H9 (cell line): Measurements from ENCODE around the gene CPEB2. TPM values are rescaled to one million over a fixed set of nuclear protein-coding genes. Genes with fewer than 3 reads are reported as not detected.

Source experiments
- DNase-seq: peaks from one replicate; pipeline ENCODE4 v3.0.0-alpha.2; 2017
- H2AFZ ChIP-seq: one replicate; pipeline ENCODE4 v1.6.1; 2013; ENCODE audit warnings: mild to moderate bottlenecking, low read length, control low read depth, moderate library complexity
- H2AK5ac ChIP-seq: 2 replicates; pipeline ENCODE4 v1.6.1; 2013; ENCODE audit warnings: low read length, control low read depth, mixed read lengths; ENCODE audit not compliant: insufficient read length
- H2BK120ac ChIP-seq: one replicate; pipeline ENCODE4 v1.6.1; 2013; ENCODE audit warnings: low read depth, mild to moderate bottlenecking, low read length, control low read depth, inconsistent platforms; ENCODE audit not compliant: poor library complexity, severe bottlenecking
- H2BK12ac ChIP-seq: 2 replicates; pipeline ENCODE4 v1.6.1; 2013; ENCODE audit warnings: low read length, control low read depth, mixed read lengths, low read depth; ENCODE audit not compliant: insufficient read length
- H2BK15ac ChIP-seq: 2 replicates; pipeline ENCODE4 v1.6.1; 2013; ENCODE audit warnings: low read depth, low read length, control low read depth
- H2BK20ac ChIP-seq: one replicate; pipeline ENCODE4 v1.6.1; 2013; ENCODE audit warnings: low read depth, mild to moderate bottlenecking, low read length, control low read depth, inconsistent platforms; ENCODE audit not compliant: poor library complexity, severe bottlenecking
- H2BK5ac ChIP-seq: 2 replicates; pipeline ENCODE4 v1.6.1; 2013; ENCODE audit warnings: low read length, control low read depth, mixed read lengths; ENCODE audit not compliant: insufficient read length
- H3K14ac ChIP-seq: 2 replicates; pipeline ENCODE4 v1.6.1; 2013; ENCODE audit warnings: low read length, control low read depth; ENCODE audit not compliant: insufficient read depth
- H3K18ac ChIP-seq: 2 replicates; pipeline ENCODE4 v1.6.1; 2013; ENCODE audit warnings: low read depth, mild to moderate bottlenecking, mixed read lengths, low read length, control low read depth; ENCODE audit not compliant: insufficient read length
- H3K23ac ChIP-seq: 2 replicates; pipeline ENCODE4 v1.6.1; 2013; ENCODE audit warnings: low read length, control low read depth, mixed read lengths, low read depth; ENCODE audit not compliant: insufficient read length
- H3K23me2 ChIP-seq: 2 replicates; pipeline ENCODE4 v1.6.1; 2013; ENCODE audit warnings: low read depth, mild to moderate bottlenecking, mixed read lengths, low read length, control low read depth; ENCODE audit not compliant: insufficient read length, poor library complexity, severe bottlenecking
- H3K27ac ChIP-seq: 2 replicates; pipeline ENCODE4 v1.5.1; 2013; ENCODE audit warnings: low read length, control low read depth, mixed read lengths, low read depth; ENCODE audit not compliant: insufficient read length
- H3K27me3 ChIP-seq: 2 replicates; pipeline ENCODE4 v1.6.1; 2013; ENCODE audit warnings: low read length, control low read depth, inconsistent platforms; ENCODE audit not compliant: insufficient read depth
- H3K4ac ChIP-seq: 2 replicates; pipeline ENCODE4 v1.6.1; 2013; ENCODE audit warnings: low read depth, mild to moderate bottlenecking, control low read depth, inconsistent platforms, low read length, moderate library complexity
- H3K4me1 ChIP-seq: 2 replicates; pipeline ENCODE4 v1.6.1; 2013; ENCODE audit warnings: low read length, control low read depth, inconsistent platforms; ENCODE audit not compliant: insufficient read depth
- H3K4me2 ChIP-seq: 2 replicates; pipeline ENCODE4 v1.6.1; 2013; ENCODE audit warnings: low read length, control low read depth, mixed read lengths; ENCODE audit not compliant: insufficient read length, insufficient read depth
- H3K56ac ChIP-seq: 2 replicates; pipeline ENCODE4 v1.6.1; 2013; ENCODE audit warnings: low read depth, mild to moderate bottlenecking, mixed read lengths, low read length, control low read depth; ENCODE audit not compliant: insufficient read length
- H3K79me1 ChIP-seq: 2 replicates; pipeline ENCODE4 v1.6.1; 2013; ENCODE audit warnings: low read depth, mild to moderate bottlenecking, moderate library complexity, low read length, control low read depth, inconsistent platforms; ENCODE audit not compliant: insufficient read depth, poor library complexity, severe bottlenecking
- H3K79me2 ChIP-seq: 2 replicates; pipeline ENCODE4 v1.6.1; 2013; ENCODE audit warnings: low read length, control low read depth, inconsistent platforms; ENCODE audit not compliant: insufficient read depth
- H3K9ac ChIP-seq: 2 replicates; pipeline ENCODE4 v1.6.1; 2013; ENCODE audit warnings: low read length, control low read depth, mixed read lengths; ENCODE audit not compliant: insufficient read length; ENCODE audit errors: extremely low read depth
- H3K9me3 ChIP-seq: one replicate; pipeline ENCODE4 v1.6.1; 2013; ENCODE audit warnings: low read depth, low read length, inconsistent platforms; ENCODE audit not compliant: control insufficient read depth
- H3T11ph ChIP-seq: one replicate; pipeline ENCODE4 v1.6.1; 2013; ENCODE audit warnings: mild to moderate bottlenecking, low read length, control low read depth, inconsistent platforms
- H4K20me1 ChIP-seq: one replicate; pipeline ENCODE4 v1.6.1; 2013; ENCODE audit not compliant: control insufficient read depth, insufficient read length, insufficient read depth
- H4K5ac ChIP-seq: 2 replicates; pipeline ENCODE4 v1.6.1; 2013; ENCODE audit warnings: low read depth, mild to moderate bottlenecking, mixed read lengths, low read length, control low read depth; ENCODE audit not compliant: insufficient read length
- H4K8ac ChIP-seq: replicated peaks from 2 replicates; pipeline ENCODE4 v1.6.1; 2013; ENCODE audit warnings: low read length, control low read depth, mixed read lengths, low read depth; ENCODE audit not compliant: insufficient read length
- H4K91ac ChIP-seq: 2 replicates; pipeline ENCODE4 v1.6.1; 2013; ENCODE audit warnings: low read depth, mild to moderate bottlenecking, moderate library complexity, mixed read lengths, low read length, control low read depth; ENCODE audit not compliant: insufficient read length
- H3K27ac Mint-ChIP-seq, 3 experiments: 2 replicates in 2 of 3; 3 replicates in 1 of 3; pipeline ENCODE4 v1.8.0; 2020 to 2021; ENCODE audit warnings: mixed read lengths in 3 of 3, mild to moderate bottlenecking in 1 of 3, moderate library complexity in 1 of 3
- H3K27me3 Mint-ChIP-seq: 2 replicates; pipeline ENCODE4 v1.8.0; 2021; ENCODE audit warnings: low read depth, mild to moderate bottlenecking, moderate library complexity, mixed read lengths
- H3K36me3 Mint-ChIP-seq, 3 experiments: 2 replicates in 2 of 3; 3 replicates in 1 of 3; pipeline ENCODE4 v1.8.0; 2020 to 2021; ENCODE audit warnings: low read depth in 3 of 3, mixed read lengths in 3 of 3; ENCODE audit not compliant: insufficient read depth in 1 of 3
- H3K4me1 Mint-ChIP-seq, 2 experiments: 2 replicates each; pipeline ENCODE4 v1.8.0; 2020; ENCODE audit warnings: mixed read lengths in 2 of 2
- H3K4me3 Mint-ChIP-seq, 2 experiments: 2 replicates in 1 of 2; 3 replicates in 1 of 2; pipeline ENCODE4 v1.8.0; 2020 to 2021; ENCODE audit warnings: mild to moderate bottlenecking in 2 of 2, mixed read lengths in 2 of 2, moderate library complexity in 1 of 2
- H3K9me3 Mint-ChIP-seq, 2 experiments: 2 replicates in 1 of 2; 3 replicates in 1 of 2; pipeline ENCODE4 v1.8.0; 2020; ENCODE audit warnings: mild to moderate bottlenecking in 2 of 2, mixed read lengths in 2 of 2, moderate library complexity in 1 of 2
- CTCF ChIP-seq: fragments of 200-600 bp; sonication (generic); conservative IDR thresholded peaks from 3 replicates; pipeline ENCODE4 v1.8.0; 2021; ENCODE audit warnings: antibody characterized with exemption, mild to moderate bottlenecking
- total RNA-seq: library from RNA; stranded (reverse); gene quantifications from 2 replicates; pipeline ENCODE4 v1.2.1, GENCODE V29; 2021

Gene CPEB2
- total RNA-seq, 1 experiment from 2014 or later, result 1.8 TPM

- DNase-seq, result no peak
These were observed 16.1 kb downstream of the CPEB2 start for GRCh38 chr4:15018361-15018760.

More at GRCh38 chr4:15018361-15018760, 16.1 kb downstream of the CPEB2 start:
- no peak overlapping the region for H3K9ac ChIP-seq
- H3K4me1 ChIP-seq, result no peaks in the 10 kb centered on the region
- Mint-ChIP-seq H3K36me3 (no peaks in the 10 kb centered on the region), H3K9me3 (no peaks in the 10 kb centered on the region), H3K4me1 (no peaks in the 10 kb centered on the region), H3K4me3 (no peak overlapping the region), H3K27ac (no peak overlapping the region), H3K27me3 (no peaks in the 10 kb centered on the region)
- H2AFZ ChIP-seq, result no peak overlapping the region
- no peaks in the 10 kb centered on the region for H3K9me3 ChIP-seq
- H2BK15ac ChIP-seq, result no peak overlapping the region
- H3K27ac ChIP-seq, result no peak overlapping the region
- H2BK12ac ChIP-seq, result no peak overlapping the region
- no peak overlapping the region for H2BK20ac ChIP-seq
- H2AK5ac ChIP-seq, result no peak overlapping the region
- no peak overlapping the region for H3K23ac ChIP-seq
- no peaks in the 10 kb centered on the region for H3K27me3 ChIP-seq
- no peak overlapping the region for H3K4ac ChIP-seq
- H4K5ac ChIP-seq, result no peak overlapping the region
- no peaks in the 10 kb centered on the region for H3K23me2 ChIP-seq
- no peak overlapping the region for H3K18ac ChIP-seq
- H3T11ph ChIP-seq, result no peak overlapping the region
- no peaks in the 10 kb centered on the region for H4K20me1 ChIP-seq
- no peak overlapping the region for H4K91ac ChIP-seq
- H2BK5ac ChIP-seq, result no peak overlapping the region
- no peaks in the 10 kb centered on the region for H3K79me2 ChIP-seq
- no peak overlapping the region for H2BK120ac ChIP-seq
- H3K4me2 ChIP-seq, result no peak overlapping the region
- no peak overlapping the region for H3K14ac ChIP-seq
- TF ChIP-seq CTCF, result no peak
- H4K8ac ChIP-seq, result no peak overlapping the region
- H3K56ac ChIP-seq, result no peak overlapping the region
- H3K79me1 ChIP-seq, result no peaks in the 10 kb centered on the region
